ENCODE results near the gene CIDEB. TPM values are rescaled to one million over a fixed set of nuclear protein-coding genes. Genes with fewer than 3 reads are reported as not detected.

The CIDEB gene
- total and polyA plus RNA-seq, 2 of the 13 experiments (the other 11 are each of a cell fraction or from before 2014, with no cell fraction given): 35.8 to 110 TPM

GRCh38 chr14:24299255-24300191 lies 8.3 kb downstream of the CIDEB start, which contains the start of the genes DHRS1 and NOP9 (continued):
- TF ChIP-seq ZBTB38 (CRISPR knock-in tag; IDR thresholded peaks at IDR 0.05) (peak; percentile 91), GRHL1 (CRISPR knock-in tag; conservative IDR thresholded peaks at IDR 0.05) (no peak), IKZF1 (IDR thresholded peaks at IDR 0.05) (no peak), ZNF567 (CRISPR knock-in tag; IDR thresholded peaks at IDR 0.05; ENCODE audit: borderline replicate concordance) (peak; percentile 99; the same call in 1 of the 2 replicates), ZMAT5 (CRISPR knock-in tag; IDR thresholded peaks at IDR 0.05; ENCODE audit: borderline replicate concordance, low read depth) (no peak), BHLHE40 (IDR thresholded peaks at IDR 0.05; ENCODE audit: low read length) (no peak; the same call in 1 of the 2 replicates), ZNF7 (CRISPR knock-in tag; IDR thresholded peaks at IDR 0.05) (no peak), ATF7-NPFF (CRISPR knock-in tag; IDR thresholded peaks at IDR 0.05; ENCODE audit: low read depth) (peak; percentile 82), PATZ1 (CRISPR knock-in tag; IDR thresholded peaks at IDR 0.05) (peak; percentile 86), ZNF143 (CRISPR knock-in tag; IDR thresholded peaks at IDR 0.05) (peak; percentile 70; the same call in 1 of the 2 replicates), HNF4G (IDR thresholded peaks at IDR 0.05; ENCODE audit: borderline replicate concordance, low read depth, low read length) (peak; percentile 86), HNF4G (CRISPR knock-in tag; IDR thresholded peaks at IDR 0.05; ENCODE audit: borderline replicate concordance, low read depth) (peak; percentile 93), JARID2 (CRISPR knock-in tag; IDR thresholded peaks at IDR 0.05; ENCODE audit: insufficient replicate concordance) (peak; percentile 42), ZNF501 (CRISPR knock-in tag; IDR thresholded peaks at IDR 0.05) (peak; percentile 97), KDM3A (CRISPR knock-in tag; IDR thresholded peaks at IDR 0.05; ENCODE audit: low read depth) (peak; percentile 83), ZNF18 (CRISPR knock-in tag; IDR thresholded peaks at IDR 0.05; ENCODE audit: insufficient replicate concordance) (peak; percentile 67), ATF3 (CRISPR knock-in tag; IDR thresholded peaks at IDR 0.05) (peak; percentile 76), GMEB1 (CRISPR knock-in tag; IDR thresholded peaks at IDR 0.05; ENCODE audit: borderline replicate concordance) (peak; percentile 97), ZNF331 (CRISPR knock-in tag; IDR thresholded peaks at IDR 0.05) (peak; percentile 94), ZNF326 (CRISPR knock-in tag; IDR thresholded peaks at IDR 0.05; ENCODE audit: borderline replicate concordance) (peak; percentile 31; the same call in 1 of the 2 replicates), ZNF10 (CRISPR knock-in tag; IDR thresholded peaks at IDR 0.05; ENCODE audit: borderline replicate concordance, low read depth) (no peak)

Measured in HepG2 (cell line).